Measurements from ENCODE around the gene LAMA1.
"Not testable (repeated sequence)": the region's sequence is repeated elsewhere in the genome, so short reads cannot be mapped to it uniquely, and the experiment has no call there.

The LAMA1 gene

GRCh38 chr18:7117390-7118355 lies at the start of gene LAMA1:
TSS of gene LAMA1 (minus strand) at chr18:7117797. CDS start at chr18:7117720, 77 bp downstream.
- peak; percentile 30 for DNase-seq

- no peak for DNase-seq
Measured at GRCh38 chr18:7165846-7166393, 48.3 kb upstream of the LAMA1 start.

GRCh38 chr18:7164323-7165004 lies 46.9 kb upstream of the LAMA1 start:
- no peak for DNase-seq

GRCh38 chr18:7158216-7158615 lies 40.6 kb upstream of the LAMA1 start:
- no peak for DNase-seq

- DNase-seq: no peak
Measured at GRCh38 chr18:7157760-7158159, 40.2 kb upstream of the LAMA1 start.

GRCh38 chr18:7155887-7156286 lies 38.3 kb upstream of the LAMA1 start:
- no peak for DNase-seq

- DNase-seq: no peak
Measured at GRCh38 chr18:7155092-7155491, 37.5 kb upstream of the LAMA1 start.

- no peak for DNase-seq
Measured at GRCh38 chr18:7152440-7152839, 34.8 kb upstream of the LAMA1 start.

- no peak for DNase-seq
Measured at GRCh38 chr18:7147399-7147798, 29.8 kb upstream of the LAMA1 start.

- DNase-seq: no peak
Measured at GRCh38 chr18:7146067-7146466, 28.5 kb upstream of the LAMA1 start.

GRCh38 chr18:7144921-7145320 lies 27.3 kb upstream of the LAMA1 start:
- not testable (repeated sequence) for DNase-seq

GRCh38 chr18:7141287-7141686 lies 23.7 kb upstream of the LAMA1 start:
- no peak for DNase-seq

- no peak for DNase-seq
Measured at GRCh38 chr18:7139409-7139808, 21.8 kb upstream of the LAMA1 start.

GRCh38 chr18:7133181-7133580 lies 15.6 kb upstream of the LAMA1 start:
- DNase-seq: no peak

- no peak for DNase-seq
Measured at GRCh38 chr18:7132356-7133150, 15.0 kb upstream of the LAMA1 start.

GRCh38 chr18:7122376-7122775 lies 4.8 kb upstream of the LAMA1 start:
- DNase-seq: no peak

- DNase-seq: peak; percentile 16
Measured at GRCh38 chr18:7116792-7117389, 706 bp downstream of the LAMA1 start.

GRCh38 chr18:7116001-7116730 lies 1.4 kb downstream of the LAMA1 start:
- DNase-seq: peak; percentile 5

GRCh38 chr18:7112936-7113335 lies 4.7 kb downstream of the LAMA1 start:
- no peak for DNase-seq

GRCh38 chr18:7111134-7111533 lies 6.5 kb downstream of the LAMA1 start:
- DNase-seq: no peak

GRCh38 chr18:7105943-7106342 lies 11.7 kb downstream of the LAMA1 start:
- no peak for DNase-seq

- no peak for DNase-seq
Measured at GRCh38 chr18:7105268-7105667, 12.3 kb downstream of the LAMA1 start.

All from NCI-H510A (cell line).